Karpas-422 (cell line): ENCODE data around the gene B9D1. TPM values are rescaled to one million over a fixed set of nuclear protein-coding genes. Genes with fewer than 3 reads are reported as not detected.
A peak's percentile ranks its signal among the peaks of the same experiment; 100 is the strongest.

Experiments used
- DNase-seq: peaks from one replicate; pipeline ENCODE4 v3.0.0-alpha.2; 2015
- H2AFZ ChIP-seq: fragments of 200-600 bp; sonication (generic); 2 replicates; pipeline ENCODE4 v1.6.1; 2014; ENCODE audit warnings: antibody characterized with exemption, low read length, mixed read lengths
- H3K27ac ChIP-seq: fragments of 200-600 bp; sonication (generic); 2 replicates; pipeline ENCODE4 v1.5.1; 2014; ENCODE audit warnings: mild to moderate bottlenecking, low read length, moderate library complexity
- H3K27me3 ChIP-seq: fragments of 200-600 bp; sonication (generic); 2 replicates; pipeline ENCODE4 v1.6.1; 2014; ENCODE audit warnings: low read length, mixed read lengths
- H3K36me3 ChIP-seq: fragments of 200-600 bp; sonication (generic); 2 replicates; pipeline ENCODE4 v1.6.1; 2014; ENCODE audit warnings: low read length, mixed read lengths; ENCODE audit not compliant: insufficient read depth
- H3K4me1 ChIP-seq: fragments of 200-600 bp; sonication (generic); 2 replicates; pipeline ENCODE4 v1.6.1; 2014; ENCODE audit warnings: mild to moderate bottlenecking, low read length, mixed read lengths
- H3K4me2 ChIP-seq: fragments of 200-600 bp; sonication (generic); 2 replicates; pipeline ENCODE4 v1.6.1; 2014; ENCODE audit warnings: low read length, low read depth, mild to moderate bottlenecking; ENCODE audit not compliant: poor library complexity, severe bottlenecking
- H3K4me3 ChIP-seq: fragments of 200-600 bp; sonication (generic); 2 replicates; pipeline ENCODE4 v1.5.1; 2014; ENCODE audit warnings: mild to moderate bottlenecking, antibody characterized with exemption, low read length, mixed read lengths
- H3K79me2 ChIP-seq: fragments of 200-600 bp; sonication (generic); 2 replicates; pipeline ENCODE4 v1.6.1; 2014; ENCODE audit warnings: mild to moderate bottlenecking, low read length, mixed read lengths
- H3K9ac ChIP-seq: fragments of 200-600 bp; sonication (generic); 2 replicates; pipeline ENCODE4 v1.6.0; 2014; ENCODE audit warnings: low read length
- H3K9me2 ChIP-seq: fragments of 200-600 bp; sonication (generic), shearing (Covaris generic); replicated peaks from 2 replicates; pipeline ENCODE4 v1.6.0; 2014; ENCODE audit warnings: mild to moderate bottlenecking, low read length, moderate library complexity; ENCODE audit not compliant: insufficient read depth
- H3K9me3 ChIP-seq: fragments of 300-700, 200-600 bp; sonication (generic); 2 replicates; pipeline ENCODE4 v1.6.1; 2014; ENCODE audit warnings: low read length, mixed read lengths
- H4K20me1 ChIP-seq: fragments of 200-600 bp; sonication (generic); 2 replicates; pipeline ENCODE4 v1.6.1; 2014; ENCODE audit warnings: mild to moderate bottlenecking, antibody characterized with exemption, low read length, low read depth; ENCODE audit not compliant: insufficient read depth
- total RNA-seq: library from RNA; depleted of rRNA; stranded (reverse); fragments of >200 nt; shearing (Covaris generic); gene quantifications from 2 replicates; pipeline ENCODE4 v1.2.3, GENCODE V29; 2014; ENCODE audit warnings: low replicate concordance

B9D1 gene
- total RNA-seq, 1 experiment from 2014 or later: 29.1 TPM

- Histone ChIP-seq H2AFZ (no peak overlapping the region), H3K36me3 (peaks cover 3% of the 10 kb centered on the region; the same call in 1 of the 2 replicates), H3K4me3 (no peak overlapping the region), H3K9me2 (no peaks in the 10 kb centered on the region), H3K9me3 (peaks cover 6% of the 10 kb centered on the region; the same call in 1 of the 2 replicates), H3K79me2 (no peaks in the 10 kb centered on the region), H3K9ac (no peak overlapping the region), H3K27me3 (0 out of 2 replicates have a peak, but pooled peaks cover 2% of the 10 kb centered on the region), H3K27ac (no peak overlapping the region), H4K20me1 (0 out of 2 replicates have a peak, but pooled peaks cover 2% of the 10 kb centered on the region), H3K4me1 (peaks cover 13% of the 10 kb centered on the region), H3K4me2 (no peak overlapping the region)
- DNase-seq: no peak
Observed at GRCh38 chr17:19321481-19322128, 40.9 kb downstream of the B9D1 start.

GRCh38 chr17:19320876-19321275, 41.6 kb downstream of the B9D1 start:
- 0 out of 2 replicates have a peak, but pooled peaks cover 2% of the 10 kb centered on the region for H3K27me3 ChIP-seq
- 0 out of 2 replicates have a peak, but pooled peaks cover 6% of the 10 kb centered on the region for H4K20me1 ChIP-seq
- peaks cover 6% of the 10 kb centered on the region; the same call in 1 of the 2 replicates for H3K9me3 ChIP-seq
- no peak overlapping the region for H3K27ac ChIP-seq
- H3K4me3 ChIP-seq: no peak overlapping the region
- no peak overlapping the region for H3K9ac ChIP-seq
- H3K36me3 ChIP-seq: peaks cover 3% of the 10 kb centered on the region; the same call in 1 of the 2 replicates
- H3K9me2 ChIP-seq: no peaks in the 10 kb centered on the region
- H3K4me2 ChIP-seq: no peak overlapping the region
- DNase-seq: no peak
- H3K79me2 ChIP-seq: no peaks in the 10 kb centered on the region
- peaks cover 13% of the 10 kb centered on the region for H3K4me1 ChIP-seq
- no peak overlapping the region for H2AFZ ChIP-seq

GRCh38 chr17:19319771-19320505, 42.6 kb downstream of the B9D1 start:
- Histone ChIP-seq H3K27me3 (no peaks in the 10 kb centered on the region), H4K20me1 (0 out of 2 replicates have a peak, but pooled peaks cover 6% of the 10 kb centered on the region), H2AFZ (no peak overlapping the region), H3K4me1 (peaks cover 13% of the 10 kb centered on the region), H3K9me2 (no peaks in the 10 kb centered on the region), H3K9me3 (no peaks in the 10 kb centered on the region), H3K27ac (no peak overlapping the region), H3K4me2 (no peak overlapping the region), H3K4me3 (no peak overlapping the region), H3K36me3 (0 out of 2 replicates have a peak, but pooled peaks cover under 1% of the 10 kb centered on the region), H3K79me2 (no peaks in the 10 kb centered on the region), H3K9ac (no peak overlapping the region)
- DNase-seq: no peak

GRCh38 chr17:19318611-19319010, 43.9 kb downstream of the B9D1 start:
- no peaks in the 10 kb centered on the region for H3K9me3 ChIP-seq

GRCh38 chr17:19317359-19318095, 45.0 kb downstream of the B9D1 start:
- H3K9ac ChIP-seq: 0 out of 2 replicates have a peak overlapping the region, but pooled peaks have one; percentile 32
- no peaks in the 10 kb centered on the region for H3K79me2 ChIP-seq
- peak overlapping the region; percentile 37 for H3K4me2 ChIP-seq
- H3K9me3 ChIP-seq: no peaks in the 10 kb centered on the region
- H3K9me2 ChIP-seq: no peaks in the 10 kb centered on the region
- peaks cover 13% of the 10 kb centered on the region for H3K4me1 ChIP-seq
- no peaks in the 10 kb centered on the region for H3K27me3 ChIP-seq
- peak; percentile 77 for DNase-seq
- H4K20me1 ChIP-seq: 0 out of 2 replicates have a peak, but pooled peaks cover 6% of the 10 kb centered on the region
- H2AFZ ChIP-seq: no peak overlapping the region
- H3K36me3 ChIP-seq: no peaks in the 10 kb centered on the region
- H3K27ac ChIP-seq: no peak overlapping the region
- H3K4me3 ChIP-seq: peak overlapping the region; percentile 1; the same call in 1 of the 2 replicates

More at GRCh38 chr17:19318611-19319010, 43.9 kb downstream of the B9D1 start:
- Histone ChIP-seq H3K36me3 (no peaks in the 10 kb centered on the region), H3K4me2 (no peak overlapping the region), H3K27ac (no peak overlapping the region), H3K79me2 (no peaks in the 10 kb centered on the region), H4K20me1 (0 out of 2 replicates have a peak, but pooled peaks cover 6% of the 10 kb centered on the region), H3K9me2 (no peaks in the 10 kb centered on the region), H3K4me3 (no peak overlapping the region), H3K27me3 (no peaks in the 10 kb centered on the region), H2AFZ (no peak overlapping the region), H3K9ac (no peak overlapping the region), H3K4me1 (peaks cover 13% of the 10 kb centered on the region)
- DNase-seq: no peak

- no peak overlapping the region for H3K27ac ChIP-seq
- H3K4me2 ChIP-seq: peak overlapping the region; percentile 37
- H3K4me1 ChIP-seq: peaks cover 13% of the 10 kb centered on the region
- H3K36me3 ChIP-seq: no peaks in the 10 kb centered on the region
- H4K20me1 ChIP-seq: 0 out of 2 replicates have a peak, but pooled peaks cover 10% of the 10 kb centered on the region
- DNase-seq: no peak
- H3K9ac ChIP-seq: no peak overlapping the region
- no peak overlapping the region; the same call in 1 of the 2 replicates for H3K4me3 ChIP-seq
- no peaks in the 10 kb centered on the region for H3K9me3 ChIP-seq
- H3K79me2 ChIP-seq: no peaks in the 10 kb centered on the region
- no peaks in the 10 kb centered on the region for H3K27me3 ChIP-seq
- H2AFZ ChIP-seq: no peak overlapping the region
- H3K9me2 ChIP-seq: no peaks in the 10 kb centered on the region
Observed at GRCh38 chr17:19316761-19317358, 45.7 kb downstream of the B9D1 start.

GRCh38 chr17:19315104-19315503, 47.4 kb downstream of the B9D1 start:
- Histone ChIP-seq H3K9me3 (no peaks in the 10 kb centered on the region), H3K4me1 (peaks cover 13% of the 10 kb centered on the region), H3K4me3 (no peak overlapping the region), H4K20me1 (peaks cover 10% of the 10 kb centered on the region; the same call in 1 of the 2 replicates), H3K27me3 (no peaks in the 10 kb centered on the region), H2AFZ (no peak overlapping the region), H3K79me2 (no peaks in the 10 kb centered on the region), H3K36me3 (no peaks in the 10 kb centered on the region), H3K4me2 (no peak overlapping the region), H3K9me2 (no peaks in the 10 kb centered on the region), H3K27ac (no peak overlapping the region), H3K9ac (no peak overlapping the region)
- DNase-seq: no peak
